Middle frontal gyrus (tissue), 1 donor: Measurements from ENCODE around the gene CBLN4.

ENCODE experiments used
- DNase-seq: peaks from one replicate; pipeline ENCODE4 v3.0.0-alpha.2; 2015; ENCODE audit warnings: low spot score; ENCODE audit errors: extremely low spot score

CBLN4 gene

DNA sequence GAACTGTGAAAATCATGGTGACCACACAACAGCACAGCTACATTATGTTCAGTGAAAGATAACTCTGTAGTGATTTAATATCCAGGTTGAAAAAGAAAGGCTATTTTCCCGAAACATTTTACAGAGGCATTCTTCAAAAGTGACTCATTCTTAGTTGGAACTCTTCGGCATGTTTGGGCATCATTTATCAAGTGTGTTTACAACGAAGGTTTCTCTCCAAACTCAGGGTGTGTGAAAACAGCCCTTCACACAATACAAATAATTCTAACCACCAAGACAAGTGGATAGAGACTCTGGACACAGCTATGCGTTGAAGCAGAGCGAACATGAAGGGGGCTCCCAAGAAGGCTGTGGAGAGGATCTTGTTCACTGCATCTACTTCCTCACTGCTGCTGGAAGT is 57.6 kb downstream of the CBLN4 start:
- DNase-seq, result no peak
